Measurements from ENCODE around the gene MYT1.

- TF ChIP-seq EZH2 (IDR thresholded peaks at IDR 0.05; ENCODE audit: borderline replicate concordance), result no peak
- TF ChIP-seq CTCF (IDR thresholded peaks at IDR 0.05; ENCODE audit: poor library complexity), result no peak
Measured at GRCh38 chr20:64156886-64157875, 7.1 kb upstream of the MYT1 start.

Measured in hepatocyte (in vitro differentiated cells).